Thyroid gland (tissue), 4 donors: ENCODE measurements around the gene FXYD6.

ENCODE experiments used
- POLR2A ChIP-seq, 2 donors: fragments of 450-650 bp; IDR thresholded peaks; one replicate each; pipeline ENCODE4 v1.6.1; 2017; ENCODE audit warnings: antibody characterized with exemption in 2 of 2, mild to moderate bottlenecking in 2 of 2, moderate library complexity in 1 of 2
- TF ChIP-seq, protein P1 (sequence below), 6 experiments: fragments of 200-600 bp in 3 of 6; fragments of 450-650 bp in 3 of 6; sonication (generic) in 3 of 6; IDR thresholded peaks; one replicate each; pipeline ENCODE4 v1.5.1; 2016 to 2019; ENCODE audit warnings: antibody characterized with exemption in 6 of 6, mild to moderate bottlenecking in 2 of 6, inconsistent platforms in 1 of 6, moderate library complexity in 1 of 6

DNA sequence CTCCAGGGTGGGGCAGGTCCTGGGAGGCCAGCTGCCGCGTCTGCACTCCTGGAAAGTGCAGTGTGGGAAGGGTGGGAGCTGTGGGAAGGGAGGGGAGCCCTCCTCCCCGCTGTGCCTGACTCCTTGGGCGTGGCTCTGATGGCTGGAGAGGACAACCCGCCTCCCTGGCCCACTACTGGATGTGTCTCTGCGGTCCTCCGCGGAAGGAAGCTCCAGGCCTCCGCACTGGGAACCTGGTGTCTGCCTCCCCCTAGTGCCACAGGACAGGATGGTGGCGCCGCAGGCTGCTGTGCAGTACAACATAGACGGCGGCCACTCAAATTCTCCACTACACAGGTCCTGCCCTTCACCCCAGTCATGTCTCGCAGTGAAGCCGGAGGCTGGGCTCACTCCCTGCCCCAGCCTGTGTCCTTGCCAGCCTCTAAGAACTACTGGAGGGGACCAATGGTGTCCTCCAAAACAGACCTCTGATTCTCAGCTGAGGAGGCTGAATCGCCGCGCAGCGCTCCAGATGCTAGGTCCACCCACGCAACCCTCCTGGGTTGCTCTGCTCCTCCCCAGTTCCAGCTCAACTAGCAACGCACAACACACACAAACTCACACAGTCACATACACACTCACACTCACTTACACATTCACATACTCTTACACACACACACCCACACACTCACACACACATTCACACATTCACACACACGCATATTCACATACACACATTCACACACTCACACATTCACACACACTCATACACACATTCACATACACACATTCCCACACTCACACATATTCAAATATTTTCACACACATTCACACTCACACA, 67.0 kb downstream of the FXYD6 start:
- no peak for TF ChIP-seq POLR2A (IDR thresholded peaks at IDR 0.05)
- TF ChIP-seq, protein P1, sequence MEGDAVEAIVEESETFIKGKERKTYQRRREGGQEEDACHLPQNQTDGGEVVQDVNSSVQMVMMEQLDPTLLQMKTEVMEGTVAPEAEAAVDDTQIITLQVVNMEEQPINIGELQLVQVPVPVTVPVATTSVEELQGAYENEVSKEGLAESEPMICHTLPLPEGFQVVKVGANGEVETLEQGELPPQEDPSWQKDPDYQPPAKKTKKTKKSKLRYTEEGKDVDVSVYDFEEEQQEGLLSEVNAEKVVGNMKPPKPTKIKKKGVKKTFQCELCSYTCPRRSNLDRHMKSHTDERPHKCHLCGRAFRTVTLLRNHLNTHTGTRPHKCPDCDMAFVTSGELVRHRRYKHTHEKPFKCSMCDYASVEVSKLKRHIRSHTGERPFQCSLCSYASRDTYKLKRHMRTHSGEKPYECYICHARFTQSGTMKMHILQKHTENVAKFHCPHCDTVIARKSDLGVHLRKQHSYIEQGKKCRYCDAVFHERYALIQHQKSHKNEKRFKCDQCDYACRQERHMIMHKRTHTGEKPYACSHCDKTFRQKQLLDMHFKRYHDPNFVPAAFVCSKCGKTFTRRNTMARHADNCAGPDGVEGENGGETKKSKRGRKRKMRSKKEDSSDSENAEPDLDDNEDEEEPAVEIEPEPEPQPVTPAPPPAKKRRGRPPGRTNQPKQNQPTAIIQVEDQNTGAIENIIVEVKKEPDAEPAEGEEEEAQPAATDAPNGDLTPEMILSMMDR (IDR thresholded peaks at IDR 0.05) = peak in 3 of 6 experiments; percentile 24 to 37 (median 36)
